ENCODE data around the gene GPATCH3.

DNA sequence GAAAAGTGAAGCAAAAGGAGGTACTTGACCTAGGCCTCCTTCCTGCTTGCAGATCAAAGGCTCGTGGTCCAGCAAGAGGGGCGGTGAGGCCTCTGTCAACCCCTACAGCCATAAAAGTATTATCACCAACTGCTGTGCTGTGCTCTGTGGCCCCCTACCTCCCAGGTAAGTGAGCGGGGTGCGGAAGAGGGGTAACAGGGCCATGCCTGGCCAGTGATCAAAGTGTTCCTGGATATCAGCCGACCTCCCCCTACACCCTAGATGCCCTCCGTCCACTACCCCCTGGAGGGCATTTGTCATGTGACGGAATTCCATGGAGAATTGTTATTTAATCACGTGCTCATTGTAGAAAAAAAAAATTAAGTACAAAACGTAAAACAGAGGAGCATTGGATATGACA, 47.6 kb downstream of the GPATCH3 start:
- TF ChIP-seq, protein P1, sequence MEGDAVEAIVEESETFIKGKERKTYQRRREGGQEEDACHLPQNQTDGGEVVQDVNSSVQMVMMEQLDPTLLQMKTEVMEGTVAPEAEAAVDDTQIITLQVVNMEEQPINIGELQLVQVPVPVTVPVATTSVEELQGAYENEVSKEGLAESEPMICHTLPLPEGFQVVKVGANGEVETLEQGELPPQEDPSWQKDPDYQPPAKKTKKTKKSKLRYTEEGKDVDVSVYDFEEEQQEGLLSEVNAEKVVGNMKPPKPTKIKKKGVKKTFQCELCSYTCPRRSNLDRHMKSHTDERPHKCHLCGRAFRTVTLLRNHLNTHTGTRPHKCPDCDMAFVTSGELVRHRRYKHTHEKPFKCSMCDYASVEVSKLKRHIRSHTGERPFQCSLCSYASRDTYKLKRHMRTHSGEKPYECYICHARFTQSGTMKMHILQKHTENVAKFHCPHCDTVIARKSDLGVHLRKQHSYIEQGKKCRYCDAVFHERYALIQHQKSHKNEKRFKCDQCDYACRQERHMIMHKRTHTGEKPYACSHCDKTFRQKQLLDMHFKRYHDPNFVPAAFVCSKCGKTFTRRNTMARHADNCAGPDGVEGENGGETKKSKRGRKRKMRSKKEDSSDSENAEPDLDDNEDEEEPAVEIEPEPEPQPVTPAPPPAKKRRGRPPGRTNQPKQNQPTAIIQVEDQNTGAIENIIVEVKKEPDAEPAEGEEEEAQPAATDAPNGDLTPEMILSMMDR (conservative IDR thresholded peaks at IDR 0.05 in 1 of 2, IDR thresholded peaks at IDR 0.05 in 1 of 2; ENCODE audit: extremely low read depth in 1 of 2, insufficient read depth in 1 of 2, low read depth in 1 of 2, low read length in 2 of 2): no peak
- no peak for TF ChIP-seq EZH2 (IDR thresholded peaks at IDR 0.05; ENCODE audit: borderline replicate concordance, low read length)

Data from mammary epithelial cell (primary cell).